GM13976 (cell line): ENCODE data around the gene TNFSF18.

ENCODE experiments used
- DNase-seq: peaks from one replicate; pipeline ENCODE4 v3.0.0; 2012; ENCODE audit warnings: low spot score
- CTCF ChIP-seq: IDR thresholded peaks from 2 replicates; pipeline ENCODE4 v1.5.1; 2012; ENCODE audit warnings: borderline replicate concordance, mild to moderate bottlenecking; ENCODE audit not compliant: insufficient read depth; ENCODE audit errors: extremely low read depth, missing control alignments, control extremely low read depth
- in situ Hi-C: fragments of 300-500 bp; cut with MboI; formaldehyde crosslinking; loops from one replicate; pipeline ENCODE4 v1.12.0; 2022; ENCODE audit warnings: low sequenced_read_pairs, mixed read lengths, inconsistent platforms; ENCODE audit not compliant: unreplicated experiment

The TNFSF18 gene

GRCh38 chr1:173020138-173020750, 30.5 kb downstream of the TNFSF18 start:
- TF ChIP-seq CTCF: no peak
- in situ Hi-C loops: no loop called here

GRCh38 chr1:173017792-173018191, 32.9 kb downstream of the TNFSF18 start:
- no peak for TF ChIP-seq CTCF
- DNase-seq: no peak
- in situ Hi-C loops: no loop called here

More at GRCh38 chr1:173020138-173020750, 30.5 kb downstream of the TNFSF18 start:
- DNase-seq: peak; percentile 23

- in situ Hi-C loops: no loop called here
- TF ChIP-seq CTCF: no peak
- DNase-seq: no peak
Observed at GRCh38 chr1:173016419-173016818, 34.3 kb downstream of the TNFSF18 start.

- DNase-seq: no peak
- TF ChIP-seq CTCF: no peak
- in situ Hi-C loops: no loop called here
Observed at GRCh38 chr1:173015629-173016028, 35.1 kb downstream of the TNFSF18 start.

- no peak for DNase-seq
- TF ChIP-seq CTCF: no peak
- in situ Hi-C loops: no loop called here
Observed at GRCh38 chr1:173014160-173014559, 36.6 kb downstream of the TNFSF18 start.

- in situ Hi-C loops: no loop called here
- no peak for DNase-seq
- TF ChIP-seq CTCF: no peak
Observed at GRCh38 chr1:173012126-173012525, 38.6 kb downstream of the TNFSF18 start.
